Glutamatergic neuron (in vitro differentiated cells): ENCODE data around the gene ABHD14A. TPM values are rescaled to one million over a fixed set of nuclear protein-coding genes. Genes with fewer than 3 reads are reported as not detected.
A peak's percentile ranks its signal among the peaks of the same experiment; 100 is the strongest.

ENCODE experiments used
- DNase-seq: peaks from one replicate; pipeline ENCODE4 v3.0.0; 2022
- H3K27ac Mint-ChIP-seq: one replicate; pipeline ENCODE4 v1.8.0; 2020; ENCODE audit warnings: mild to moderate bottlenecking, mixed read lengths, inconsistent platforms; ENCODE audit not compliant: unreplicated experiment
- H3K27me3 Mint-ChIP-seq: one replicate; pipeline ENCODE4 v1.8.0; 2020; ENCODE audit warnings: mild to moderate bottlenecking, moderate library complexity, mixed read lengths, inconsistent platforms; ENCODE audit not compliant: unreplicated experiment
- H3K36me3 Mint-ChIP-seq: one replicate; pipeline ENCODE4 v1.8.0; 2020; ENCODE audit warnings: mild to moderate bottlenecking, mixed read lengths, inconsistent platforms; ENCODE audit not compliant: unreplicated experiment
- H3K4me1 Mint-ChIP-seq: one replicate; pipeline ENCODE4 v1.8.0; 2020; ENCODE audit warnings: mild to moderate bottlenecking, low read depth, mixed read lengths, inconsistent platforms; ENCODE audit not compliant: unreplicated experiment
- H3K4me3 Mint-ChIP-seq: one replicate; pipeline ENCODE4 v1.8.0; 2020; ENCODE audit warnings: mild to moderate bottlenecking, mixed read lengths, inconsistent platforms; ENCODE audit not compliant: unreplicated experiment
- H3K9me3 Mint-ChIP-seq: one replicate; pipeline ENCODE4 v1.8.0; 2020; ENCODE audit warnings: mild to moderate bottlenecking, moderate library complexity, mixed read lengths, inconsistent platforms; ENCODE audit not compliant: unreplicated experiment
- CTCF ChIP-seq: fragments of 200-600 bp; sonication (generic); IDR thresholded peaks from one replicate; pipeline ENCODE4 v1.5.0; 2021; ENCODE audit not compliant: partially characterized antibody, unreplicated experiment
- total RNA-seq: library from RNA; stranded (reverse); fragmentation: NEBNext Ultra II Directional; extraction: Animal tissue kit (Norgen Biotek cat#: 25700); gene quantifications from one replicate; pipeline ENCODE4 v1.2.1, GENCODE V29; 2021; ENCODE audit not compliant: unreplicated experiment

Gene ABHD14A
- total RNA-seq, 1 donor from 2014 or later = 12.7 TPM

GRCh38 chr3:51961602-51962569 is 13.0 kb upstream of the ABHD14A start:
- DNase-seq = no peak
- H3K27me3 Mint-ChIP-seq = peaks cover 39% of the 10 kb centered on the region
- peak overlapping the region; percentile 98 for H3K4me3 Mint-ChIP-seq
- no peak for TF ChIP-seq CTCF
- peak overlapping the region; percentile 100 for H3K27ac Mint-ChIP-seq
- peaks cover 42% of the 10 kb centered on the region for H3K9me3 Mint-ChIP-seq
- H3K36me3 Mint-ChIP-seq = peaks cover 9% of the 10 kb centered on the region
- peaks cover 30% of the 10 kb centered on the region for H3K4me1 Mint-ChIP-seq

GRCh38 chr3:51962854-51963530 is 11.9 kb upstream of the ABHD14A start:
- Mint-ChIP-seq H3K4me3 (peak overlapping the region; percentile 98), H3K27ac (peak overlapping the region; percentile 100), H3K4me1 (peaks cover 30% of the 10 kb centered on the region), H3K27me3 (peaks cover 40% of the 10 kb centered on the region), H3K36me3 (peaks cover 9% of the 10 kb centered on the region), H3K9me3 (peaks cover 43% of the 10 kb centered on the region)
- DNase-seq = no peak
- TF ChIP-seq CTCF = no peak

- no peak for TF ChIP-seq CTCF
- Mint-ChIP-seq H3K4me1 (peaks cover 34% of the 10 kb centered on the region), H3K4me3 (peak overlapping the region; percentile 98), H3K27ac (peak overlapping the region; percentile 100), H3K9me3 (peaks cover 48% of the 10 kb centered on the region), H3K36me3 (peaks cover 11% of the 10 kb centered on the region), H3K27me3 (peaks cover 42% of the 10 kb centered on the region)
- DNase-seq = peak; percentile 77
Observed at GRCh38 chr3:51963951-51964451, 10.9 kb upstream of the ABHD14A start.

- DNase-seq = no peak
- H3K4me1 Mint-ChIP-seq = peaks cover 37% of the 10 kb centered on the region
- H3K36me3 Mint-ChIP-seq = peaks cover 14% of the 10 kb centered on the region
- TF ChIP-seq CTCF = no peak
- peaks cover 43% of the 10 kb centered on the region for H3K27me3 Mint-ChIP-seq
- peak overlapping the region; percentile 100 for H3K27ac Mint-ChIP-seq
- H3K4me3 Mint-ChIP-seq = peak overlapping the region; percentile 98
- H3K9me3 Mint-ChIP-seq = peaks cover 49% of the 10 kb centered on the region
Observed at GRCh38 chr3:51964521-51964920, 10.3 kb upstream of the ABHD14A start.

GRCh38 chr3:51966016-51966415 is 8.8 kb upstream of the ABHD14A start:
- Mint-ChIP-seq H3K36me3 (peaks cover 14% of the 10 kb centered on the region), H3K4me3 (peak overlapping the region; percentile 98), H3K4me1 (peaks cover 38% of the 10 kb centered on the region), H3K9me3 (peaks cover 48% of the 10 kb centered on the region), H3K27ac (peak overlapping the region; percentile 100), H3K27me3 (peaks cover 36% of the 10 kb centered on the region)
- DNase-seq = no peak
- no peak for TF ChIP-seq CTCF
